IMR-90 (cell line): ENCODE results near the gene MAN1C1. TPM values are rescaled to one million over a fixed set of nuclear protein-coding genes. Genes with fewer than 3 reads are reported as not detected.
A peak's percentile ranks its signal among the peaks of the same experiment; 100 is the strongest.

ENCODE experiments used
- ATAC-seq: fragments of 200-7000 bp; cut with Tn5 transposase; 2 replicates; pipeline ENCODE4 v1.9.1; 2020; ENCODE audit warnings: low read depth, mild to moderate bottlenecking, moderate library complexity
- BruUV-seq: library from RNA; stranded (reverse); fragments of 400-500 nt; replicated peaks from 2 replicates; lab custom pipeline; 2021; lab: Mats Ljungman, UMichigan
- CTCF ChIA-PET: fragments of 300-600 bp; formaldehyde crosslinking; extraction: SDS; loops from one replicate; lab custom pipeline; 2021; ENCODE audit warnings: antibody characterized with exemption; lab: Yijun Ruan, JAX
- POLR2A ChIA-PET: fragments of 300-600 bp; sonication (Branson Sonifier 250); formaldehyde crosslinking; loops from one replicate; lab custom pipeline; 2022; ENCODE audit warnings: antibody characterized with exemption; ENCODE audit not compliant: unreplicated experiment; lab: Charles Lee
- DNase-seq: peaks from one replicate; pipeline ENCODE4 v3.0.0; 2013
- H2AFZ ChIP-seq: replicated peaks from 2 replicates; pipeline ENCODE3; 2013; ENCODE audit warnings: low read length, mild to moderate bottlenecking; ENCODE audit not compliant: poor library complexity
- H2AK5ac ChIP-seq: 2 replicates; pipeline ENCODE4 v1.6.1; 2013; ENCODE audit warnings: low read depth, low read length, inconsistent platforms
- H2AK9ac ChIP-seq: replicated peaks from 2 replicates; pipeline ENCODE3; 2013; ENCODE audit warnings: mild to moderate bottlenecking, low read depth, low read length, moderate library complexity; ENCODE audit not compliant: poor library complexity
- H2BK120ac ChIP-seq: 2 replicates; pipeline ENCODE4 v1.6.1; 2013; ENCODE audit warnings: low read depth, low read length, inconsistent platforms
- H2BK15ac ChIP-seq: 3 replicates; pipeline ENCODE4 v1.6.1; 2013; ENCODE audit warnings: low read depth, low read length, inconsistent platforms
- H2BK20ac ChIP-seq: 2 replicates; pipeline ENCODE4 v1.6.1; 2013; ENCODE audit warnings: low read depth, mild to moderate bottlenecking, inconsistent platforms, low read length, moderate library complexity
- H2BK5ac ChIP-seq: 2 replicates; pipeline ENCODE4 v1.6.1; 2013; ENCODE audit warnings: mild to moderate bottlenecking, low read depth, low read length, inconsistent platforms; ENCODE audit not compliant: poor library complexity, severe bottlenecking
- H3K14ac ChIP-seq: replicated peaks from 2 replicates; pipeline ENCODE4 v1.6.1; 2013; ENCODE audit warnings: low read depth, low read length, inconsistent platforms
- H3K18ac ChIP-seq: 2 replicates; pipeline ENCODE4 v1.6.1; 2013; ENCODE audit warnings: low read depth, low read length, control low read depth
- H3K23ac ChIP-seq: 2 replicates; pipeline ENCODE4 v1.6.1; 2013; ENCODE audit warnings: low read depth, low read length, inconsistent platforms
- H3K27ac ChIP-seq: 2 replicates; pipeline ENCODE4 v1.5.1; 2013; ENCODE audit warnings: mild to moderate bottlenecking, control low read depth, low read length; ENCODE audit not compliant: insufficient read depth
- H3K27me3 ChIP-seq: 2 replicates; pipeline ENCODE4 v1.6.1; 2013; ENCODE audit warnings: low read length; ENCODE audit not compliant: control insufficient read depth, insufficient read depth
- H3K36me3 ChIP-seq: 2 replicates; pipeline ENCODE4 v1.6.1; 2013; ENCODE audit warnings: low read length, mixed read lengths; ENCODE audit not compliant: control insufficient read depth, insufficient read depth
- H3K4ac ChIP-seq: 2 replicates; pipeline ENCODE4 v1.6.1; 2013; ENCODE audit warnings: low read depth, low read length, inconsistent platforms
- H3K4me1 ChIP-seq: 2 replicates; pipeline ENCODE4 v1.6.1; 2013; ENCODE audit warnings: low read length, mixed read lengths; ENCODE audit not compliant: control insufficient read depth, insufficient read depth
- H3K4me2 ChIP-seq: 2 replicates; pipeline ENCODE4 v1.6.1; 2013; ENCODE audit warnings: low read depth, mild to moderate bottlenecking, control low read depth, low read length, moderate library complexity
- H3K4me3 ChIP-seq: 2 replicates; pipeline ENCODE4 v1.5.1; 2013; ENCODE audit warnings: low read depth, mild to moderate bottlenecking, control low read depth, low read length, moderate library complexity; ENCODE audit not compliant: insufficient read depth
- H3K56ac ChIP-seq: 2 replicates; pipeline ENCODE4 v1.6.1; 2013; ENCODE audit warnings: low read length, inconsistent platforms; ENCODE audit not compliant: insufficient read depth; ENCODE audit errors: extremely low read depth
- H3K79me1 ChIP-seq, 2 experiments: 2 replicates each; pipeline ENCODE4 v1.6.1; 2013; ENCODE audit warnings: low read length in 2 of 2, inconsistent platforms in 1 of 2, low read depth in 1 of 2
- H3K9ac ChIP-seq: 2 replicates; pipeline ENCODE4 v1.6.1; 2013; ENCODE audit warnings: low read depth, low read length, control low read depth
- H3K9me1 ChIP-seq: 2 replicates; pipeline ENCODE4 v1.6.1; 2013; ENCODE audit warnings: low read length, inconsistent platforms; ENCODE audit not compliant: insufficient read depth
- H3K9me3 ChIP-seq: 2 replicates; pipeline ENCODE4 v1.6.1; 2013; ENCODE audit warnings: low read length; ENCODE audit not compliant: control insufficient read depth, insufficient read depth
- H4K20me1 ChIP-seq: 2 replicates; pipeline ENCODE4 v1.6.1; 2013; ENCODE audit warnings: low read length, inconsistent platforms; ENCODE audit not compliant: insufficient read depth
- H4K5ac ChIP-seq: 2 replicates; pipeline ENCODE4 v1.6.1; 2013; ENCODE audit warnings: mild to moderate bottlenecking, low read depth, low read length, control low read depth
- H4K8ac ChIP-seq, 2 experiments: 2 replicates each; pipeline ENCODE4 v1.6.1; 2013; ENCODE audit warnings: low read depth in 2 of 2, low read length in 2 of 2, control low read depth in 1 of 2, inconsistent platforms in 1 of 2
- H4K91ac ChIP-seq: 2 replicates; pipeline ENCODE4 v1.6.1; 2013; ENCODE audit warnings: low read depth, low read length, inconsistent platforms; ENCODE audit not compliant: insufficient read depth
- CEBPB ChIP-seq: IDR thresholded peaks from 2 replicates; pipeline ENCODE4 v1.6.1; 2012; ENCODE audit warnings: low read depth, low read length, improper control_type of control experiment
- CHD1 ChIP-seq: IDR thresholded peaks from 2 replicates; pipeline ENCODE4 v1.6.1; 2012; ENCODE audit warnings: low read depth, low read length, improper control_type of control experiment
- CTCF ChIP-seq: conservative IDR thresholded peaks from 2 replicates; pipeline ENCODE4 v1.5.1; 2012; ENCODE audit warnings: mild to moderate bottlenecking, low read depth, low read length, improper control_type of control experiment
- MAFK ChIP-seq: IDR thresholded peaks from 2 replicates; pipeline ENCODE4 v1.6.1; 2012; ENCODE audit warnings: low read depth, low read length, improper control_type of control experiment
- MXI1 ChIP-seq: IDR thresholded peaks from 2 replicates; pipeline ENCODE4 v1.6.1; 2012; ENCODE audit warnings: low read depth, mild to moderate bottlenecking, low read length, moderate library complexity, borderline replicate concordance
- RFX5 ChIP-seq: IDR thresholded peaks from 2 replicates; pipeline ENCODE4 v1.8.0; 2012; ENCODE audit warnings: low read depth, mild to moderate bottlenecking, low read length, moderate library complexity
- SMC3 ChIP-seq: fragments of 150-350 bp; IDR thresholded peaks from 2 replicates; pipeline ENCODE4 v1.6.1; 2016; ENCODE audit warnings: low read depth, mild to moderate bottlenecking, antibody characterized with exemption, low read length, moderate library complexity
- USF2 ChIP-seq: fragments of 150-350 bp; IDR thresholded peaks from 2 replicates; pipeline ENCODE4 v1.6.1; 2017; ENCODE audit warnings: mild to moderate bottlenecking, antibody characterized with exemption, low read length, low read depth
- WGBS, 2 experiments: methylation state at CpG; one replicate each; pipeline versions ENCODE4 v1.1.5 to v1.1.7; 2013; ENCODE audit warnings: missing lambda C conversion rate in 2 of 2; ENCODE audit not compliant: insufficient read length in 1 of 2; ENCODE audit errors: extremely low coverage in 2 of 2; 5-methylcytosine and 5-hydroxymethylcytosine counted together
- dilution Hi-C: fragments of 300-500 bp; cut with HindIII; formaldehyde crosslinking; loops from one replicate; pipeline ENCODE4 v1.14.3; 2018; ENCODE audit warnings: low sequenced_read_pairs; ENCODE audit not compliant: unreplicated experiment
- in situ Hi-C: fragments of 300-500 bp; cut with MboI; formaldehyde crosslinking; loops from 3 replicates; pipeline ENCODE4 v1.14.3; 2019; ENCODE audit warnings: low sequenced_read_pairs, inconsistent platforms, mixed read lengths
- intact Hi-C: fragments of 100-400 bp; cut with micrococcal nuclease; formaldehyde crosslinking; loops from 2 replicates; pipeline ENCODE4 v1.10.0; 2022
- polyA plus RNA-seq, 3 experiments: library from polyadenylated mRNA; depleted of rRNA; stranded (reverse); fragments of >200 nt; gene quantifications; 2 replicates each; pipeline ENCODE4 v1.2.3, GENCODE V29; 2012; ENCODE audit warnings: low replicate concordance in 1 of 3
- total RNA-seq: library from RNA; depleted of rRNA; stranded (reverse); fragments of >200 nt; gene quantifications from 2 replicates; pipeline ENCODE4 v1.2.3, GENCODE V29; 2012

The MAN1C1 gene
- total and polyA plus RNA-seq, 2 of the 4 experiments (the other 2 are of a cell fraction): 3.2 to 11.3 TPM

GRCh38 chr1:25700626-25701025 is 84.0 kb downstream of the MAN1C1 start:
- Histone ChIP-seq H2BK120ac (peak overlapping the region; percentile 90), H4K8ac (peak overlapping the region; percentile 77 to 85; a peak in 3 of 4 replicates), H3K9me1 (peaks cover 28% of the 10 kb centered on the region), H2BK5ac (peak overlapping the region; percentile 89), H2BK20ac (peak overlapping the region; percentile 77; the same call in 1 of the 2 replicates), H3K27ac (peak overlapping the region; percentile 93; the same call in 1 of the 2 replicates), H4K91ac (peak overlapping the region; percentile 89), H2AFZ (peak overlapping the region; percentile 63), H3K14ac (peak overlapping the region; percentile 61), H3K4me2 (no peak overlapping the region; the same call in 1 of the 2 replicates), H3K4me1 (peaks cover 41% of the 10 kb centered on the region), H3K9ac (peak overlapping the region; percentile 65), H3K79me1 (peaks cover 0 to 34% of the 10 kb centered on the region in 2 experiments; a peak in 2 of 4 replicates), H3K27me3 (no peaks in the 10 kb centered on the region), H2BK15ac (peak overlapping the region; percentile 43; the same call in 1 of the 3 replicates), H3K18ac (peak overlapping the region; percentile 78), H3K4ac (peak overlapping the region; percentile 90), H4K20me1 (no peaks in the 10 kb centered on the region), H3K4me3 (no peak overlapping the region), H4K5ac (peak overlapping the region; percentile 82), H2AK9ac (peak overlapping the region; percentile 2), H3K23ac (peak overlapping the region; percentile 76), H3K36me3 (no peaks in the 10 kb centered on the region), H2AK5ac (peak overlapping the region; percentile 89; the same call in 1 of the 2 replicates), H3K56ac (peak overlapping the region; percentile 16; the same call in 1 of the 2 replicates), H3K9me3 (no peaks in the 10 kb centered on the region)
- intact Hi-C loops: no loop called here
- no peak for DNase-seq
- TF ChIP-seq MAFK (no peak), RFX5 (no peak), SMC3 (no peak), MXI1 (no peak), CTCF (no peak), USF2 (no peak), CHD1 (no peak), CEBPB (no peak)
- ChIA-PET POLR2A (no interaction called here), CTCF (no interaction called here)
- in situ Hi-C loops: no loop called here
- WGBS, 2 experiments: 100% methylated on average over 1 of the region's 7 CpGs; no CpG with 5 or more reads in 1 of the 2 experiments
- dilution Hi-C loops: no loop called here
- BruUV-seq: no TSS peak
- 0 out of 2 replicates have a peak, but pooled peaks have one; percentile 5 for ATAC-seq
